SK-MEL-5 (cell line): ENCODE measurements around the gene TMEM167A. TPM values are rescaled to one million over a fixed set of nuclear protein-coding genes. Genes with fewer than 3 reads are reported as not detected.

Experiments
- DNase-seq: peaks from one replicate; pipeline ENCODE4 v3.0.0-alpha.2; 2016; ENCODE audit warnings: low read depth, low spot score
- in situ Hi-C: cut with HindIII; loops from 2 replicates; pipeline ENCODE4 v1.10.0; 2016; ENCODE audit warnings: low sequenced_read_pairs, high pct_unique_total_duplicates, low pct_unique_long_range_greater_than_20kb
- total RNA-seq: library from RNA; depleted of rRNA; stranded (reverse); fragments of >200 nt; shearing (Covaris generic); gene quantifications from 2 replicates; pipeline ENCODE4 v1.2.3, GENCODE V29; 2014

Gene TMEM167A
- total RNA-seq, 1 experiment from 2014 or later: 101 TPM

- in situ Hi-C loops: no loop called here
- DNase-seq: no peak
These were observed 27.8 kb downstream of the TMEM167A start for GRCh38 chr5:83049370-83049885.

GRCh38 chr5:83048811-83049210, 28.4 kb downstream of the TMEM167A start:
- no peak for DNase-seq
- in situ Hi-C loops: no loop called here

GRCh38 chr5:83048277-83048676, 28.9 kb downstream of the TMEM167A start:
- DNase-seq: no peak
- in situ Hi-C loops: no loop called here

- DNase-seq: no peak
- in situ Hi-C loops: no loop called here
These were observed 32.3 kb downstream of the TMEM167A start for GRCh38 chr5:83044926-83045325.

- in situ Hi-C loops: no loop called here
- no peak for DNase-seq
These were observed 34.7 kb downstream of the TMEM167A start for GRCh38 chr5:83042507-83042906.

GRCh38 chr5:83038924-83039323, 38.3 kb downstream of the TMEM167A start:
- DNase-seq: no peak
- in situ Hi-C loops: no loop called here

- in situ Hi-C loops: no loop called here
- DNase-seq: peak; percentile 91
These were observed 40.1 kb downstream of the TMEM167A start for GRCh38 chr5:83036991-83037575.

- in situ Hi-C loops: no loop called here
- DNase-seq: no peak
These were observed 41.7 kb downstream of the TMEM167A start for GRCh38 chr5:83035373-83036100.

- in situ Hi-C loops: no loop called here
- no peak for DNase-seq
These were observed 42.5 kb downstream of the TMEM167A start for GRCh38 chr5:83034528-83035207.

GRCh38 chr5:83034036-83034435, 43.2 kb downstream of the TMEM167A start:
- no peak for DNase-seq
- in situ Hi-C loops: no loop called here

- DNase-seq: no peak
- in situ Hi-C loops: no loop called here
These were observed 45.8 kb downstream of the TMEM167A start for GRCh38 chr5:83031381-83031780.

- in situ Hi-C loops: no loop called here
- no peak for DNase-seq
These were observed 47.3 kb downstream of the TMEM167A start for GRCh38 chr5:83029912-83030311.

- peak; percentile 80 for DNase-seq
- in situ Hi-C loops: no loop called here
These were observed 50.1 kb downstream of the TMEM167A start for GRCh38 chr5:83026930-83027687.

GRCh38 chr5:83026516-83026915, 50.7 kb downstream of the TMEM167A start:
- in situ Hi-C loops: no loop called here
- DNase-seq: no peak

GRCh38 chr5:83025690-83026478, 51.3 kb downstream of the TMEM167A start:
- DNase-seq: no peak
- in situ Hi-C loops: no loop called here

GRCh38 chr5:83022334-83022733, 54.9 kb downstream of the TMEM167A start:
- no peak for DNase-seq
- in situ Hi-C loops: no loop called here

- DNase-seq: no peak
These were observed 61.5 kb downstream of the TMEM167A start for GRCh38 chr5:83015676-83016075.

More at GRCh38 chr5:83015676-83016075, 61.5 kb downstream of the TMEM167A start:
- in situ Hi-C loops: no loop called here
